Measurements from ENCODE around the gene DOCK8. TPM values are rescaled to one million over a fixed set of nuclear protein-coding genes. Genes with fewer than 3 reads are reported as not detected.
"Not testable (repeated sequence)": the region's sequence is repeated elsewhere in the genome, so short reads cannot be mapped to it uniquely, and the experiment has no call there.

Gene DOCK8
- total RNA-seq, 2 donors from 2014 or later, result 199 to 213 TPM

GRCh38 chr9:216866-217265 lies 2.2 kb downstream of the DOCK8 start:
- Mint-ChIP-seq H3K4me3 (peak overlapping the region; percentile 19 to 89), H3K4me1 (ENCODE audit: low read depth) (peaks cover 15% of the 10 kb centered on the region), H3K36me3 (ENCODE audit: insufficient read depth in 2 of 2) (no peaks in the 10 kb centered on the region), H3K27ac (no peak overlapping the region), H3K27me3 (ENCODE audit: low read depth) (peaks cover 15% of the 10 kb centered on the region), H3K9me3 (no peaks in the 10 kb centered on the region)
- no peak for ATAC-seq (replicated peaks in 1 of 2)
- DNase-seq, result no peak

- no peak overlapping the region for H3K4me3 Mint-ChIP-seq
- H3K27ac Mint-ChIP-seq, result no peak overlapping the region
- ATAC-seq (replicated peaks in 1 of 2) (no peak), DNase-seq (no peak)
- peaks cover 15% of the 10 kb centered on the region for H3K27me3 Mint-ChIP-seq (ENCODE audit: low read depth)
- peaks cover 26% of the 10 kb centered on the region for H3K4me1 Mint-ChIP-seq (ENCODE audit: low read depth)
- H3K36me3 Mint-ChIP-seq (ENCODE audit: insufficient read depth in 2 of 2), result no peaks in the 10 kb centered on the region
- H3K9me3 Mint-ChIP-seq, result no peaks in the 10 kb centered on the region
Observed at GRCh38 chr9:217950-218349, 3.3 kb downstream of the DOCK8 start.

GRCh38 chr9:219036-219435 lies 4.4 kb downstream of the DOCK8 start:
- Mint-ChIP-seq H3K4me1 (ENCODE audit: low read depth) (peaks cover 26% of the 10 kb centered on the region), H3K27me3 (ENCODE audit: low read depth) (peaks cover 16% of the 10 kb centered on the region)
- H3K36me3 Mint-ChIP-seq (ENCODE audit: insufficient read depth in 2 of 2); ATAC-seq (replicated peaks in 1 of 2); H3K27ac Mint-ChIP-seq; DNase-seq; H3K4me3 Mint-ChIP-seq; H3K9me3 Mint-ChIP-seq: not testable (repeated sequence)

GRCh38 chr9:219670-220365 lies 5.2 kb downstream of the DOCK8 start:
- H3K4me1 Mint-ChIP-seq (ENCODE audit: low read depth), result peaks cover 26% of the 10 kb centered on the region

GRCh38 chr9:221989-222776 lies 7.5 kb downstream of the DOCK8 start:
- DNase-seq (no peak), ATAC-seq (replicated peaks in 1 of 2) (peak; percentile 20 to 64)
- H3K36me3 Mint-ChIP-seq (ENCODE audit: insufficient read depth in 2 of 2), result no peaks in the 10 kb centered on the region
- peak overlapping the region; percentile 21 for H3K27ac Mint-ChIP-seq
- no peaks in the 10 kb centered on the region for H3K9me3 Mint-ChIP-seq
- H3K4me1 Mint-ChIP-seq (ENCODE audit: low read depth), result peaks cover 13% of the 10 kb centered on the region
- H3K27me3 Mint-ChIP-seq (ENCODE audit: low read depth), result peaks cover 11% of the 10 kb centered on the region
- peak overlapping the region; percentile 30 to 38 for H3K4me3 Mint-ChIP-seq

More at GRCh38 chr9:219670-220365, 5.2 kb downstream of the DOCK8 start:
- DNase-seq (no peak), ATAC-seq (replicated peaks in 1 of 2) (no peak)
- Mint-ChIP-seq H3K4me3 (no peak overlapping the region), H3K27me3 (ENCODE audit: low read depth) (peaks cover 21% of the 10 kb centered on the region), H3K36me3 (ENCODE audit: insufficient read depth in 2 of 2) (no peaks in the 10 kb centered on the region), H3K9me3 (no peaks in the 10 kb centered on the region), H3K27ac (no peak overlapping the region)

- no peaks in the 10 kb centered on the region for H3K9me3 Mint-ChIP-seq
- peaks cover 12% of the 10 kb centered on the region for H3K4me1 Mint-ChIP-seq (ENCODE audit: low read depth)
- H3K4me3 Mint-ChIP-seq, result peak overlapping the region in 1 of 2 donors; percentile 38
- peak overlapping the region; percentile 35 for H3K27ac Mint-ChIP-seq
- DNase-seq (no peak), ATAC-seq (replicated peaks in 1 of 2) (no peak)
- peaks cover 0 to 4% of the 10 kb centered on the region in 2 donors for H3K36me3 Mint-ChIP-seq (ENCODE audit: insufficient read depth in 2 of 2)
- peaks cover 5% of the 10 kb centered on the region for H3K27me3 Mint-ChIP-seq (ENCODE audit: low read depth)
Observed at GRCh38 chr9:223152-223551, 8.5 kb downstream of the DOCK8 start.

GRCh38 chr9:224026-224425 lies 9.4 kb downstream of the DOCK8 start:
- H3K27me3 Mint-ChIP-seq (ENCODE audit: low read depth), result peaks cover 5% of the 10 kb centered on the region
- no peak overlapping the region for H3K27ac Mint-ChIP-seq
- no peak for DNase-seq
- peaks cover 0 to 4% of the 10 kb centered on the region in 2 donors for H3K36me3 Mint-ChIP-seq (ENCODE audit: insufficient read depth in 2 of 2)
- ATAC-seq (replicated peaks in 1 of 2), result no peak
- no peaks in the 10 kb centered on the region for H3K9me3 Mint-ChIP-seq
- peaks cover 12% of the 10 kb centered on the region for H3K4me1 Mint-ChIP-seq (ENCODE audit: low read depth)
- peak overlapping the region in 1 of 2 donors; percentile 25 for H3K4me3 Mint-ChIP-seq

GRCh38 chr9:224582-225520 lies 10.2 kb downstream of the DOCK8 start:
- Mint-ChIP-seq H3K4me1 (ENCODE audit: low read depth) (peaks cover 12% of the 10 kb centered on the region), H3K27ac (no peak overlapping the region), H3K9me3 (no peaks in the 10 kb centered on the region), H3K4me3 (no peak overlapping the region), H3K36me3 (ENCODE audit: insufficient read depth in 2 of 2) (peaks cover 0 to 4% of the 10 kb centered on the region in 2 donors), H3K27me3 (ENCODE audit: low read depth) (peaks cover 5% of the 10 kb centered on the region)
- peak in 1 of 2 donors; percentile 72 for ATAC-seq (replicated peaks in 1 of 2)
- DNase-seq, result no peak

- Mint-ChIP-seq H3K36me3 (ENCODE audit: insufficient read depth in 2 of 2) (peaks cover 1 to 4% of the 10 kb centered on the region in 2 donors), H3K27me3 (ENCODE audit: low read depth) (peaks cover 5% of the 10 kb centered on the region), H3K4me3 (no peak overlapping the region), H3K4me1 (ENCODE audit: low read depth) (peaks cover 1% of the 10 kb centered on the region), H3K9me3 (no peaks in the 10 kb centered on the region), H3K27ac (no peak overlapping the region)
- ATAC-seq (replicated peaks in 1 of 2) (no peak), DNase-seq (no peak)
Observed at GRCh38 chr9:227860-228259, 13.2 kb downstream of the DOCK8 start.

GRCh38 chr9:228929-229695 lies 14.4 kb downstream of the DOCK8 start:
- H3K36me3 Mint-ChIP-seq (ENCODE audit: insufficient read depth in 2 of 2), result peaks cover 3 to 6% of the 10 kb centered on the region in 2 donors
- H3K4me1 Mint-ChIP-seq (ENCODE audit: low read depth), result no peaks in the 10 kb centered on the region
- H3K27ac Mint-ChIP-seq, result no peak overlapping the region
- H3K27me3 Mint-ChIP-seq (ENCODE audit: low read depth), result peaks cover 3% of the 10 kb centered on the region
- DNase-seq, result no peak
- no peak overlapping the region for H3K4me3 Mint-ChIP-seq
- peak in 1 of 2 donors; percentile 19 for ATAC-seq (replicated peaks in 1 of 2)
- H3K9me3 Mint-ChIP-seq, result peaks cover under 1% of the 10 kb centered on the region in 2 donors

GRCh38 chr9:231625-232024 lies 17.0 kb downstream of the DOCK8 start:
- H3K9me3 Mint-ChIP-seq; H3K4me3 Mint-ChIP-seq; DNase-seq; H3K4me1 Mint-ChIP-seq (ENCODE audit: low read depth); ATAC-seq (replicated peaks in 1 of 2); H3K27ac Mint-ChIP-seq; H3K27me3 Mint-ChIP-seq (ENCODE audit: low read depth): not testable (repeated sequence)
- peaks cover 9 to 16% of the 10 kb centered on the region in 2 donors for H3K36me3 Mint-ChIP-seq (ENCODE audit: insufficient read depth in 2 of 2)

GRCh38 chr9:233708-234107 lies 19.0 kb downstream of the DOCK8 start:
- not testable (repeated sequence) for H3K27ac Mint-ChIP-seq; H3K27me3 Mint-ChIP-seq (ENCODE audit: low read depth); H3K4me3 Mint-ChIP-seq; DNase-seq; ATAC-seq (replicated peaks in 1 of 2)
- Mint-ChIP-seq H3K9me3 (peaks cover 7 to 14% of the 10 kb centered on the region in 2 donors), H3K36me3 (ENCODE audit: insufficient read depth in 2 of 2) (peaks cover 8 to 19% of the 10 kb centered on the region in 2 donors), H3K4me1 (ENCODE audit: low read depth) (peaks cover 17% of the 10 kb centered on the region)
